ENCODE measurements around the gene UTP11.

DNA sequence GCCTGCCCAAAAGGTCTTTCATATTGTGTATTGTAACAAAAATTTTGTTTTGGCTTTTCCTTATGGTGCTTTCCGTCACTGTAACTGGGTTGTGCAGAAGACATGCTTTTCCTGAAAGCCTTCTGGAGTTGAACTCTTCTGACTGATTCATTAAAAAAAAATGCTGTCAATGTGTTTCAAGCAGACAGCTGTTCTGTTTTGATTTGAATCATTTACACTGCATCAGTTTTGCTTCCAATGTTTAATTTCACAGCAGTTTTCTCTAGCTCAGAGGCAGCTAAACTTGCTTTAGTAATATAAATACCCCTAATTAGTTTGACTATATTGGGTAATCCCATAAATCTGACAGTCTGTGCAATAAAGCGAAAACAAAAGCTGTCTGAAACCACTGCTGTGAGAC lies 7.9 kb downstream of the UTP11 start:
- TF ChIP-seq, protein P1, sequence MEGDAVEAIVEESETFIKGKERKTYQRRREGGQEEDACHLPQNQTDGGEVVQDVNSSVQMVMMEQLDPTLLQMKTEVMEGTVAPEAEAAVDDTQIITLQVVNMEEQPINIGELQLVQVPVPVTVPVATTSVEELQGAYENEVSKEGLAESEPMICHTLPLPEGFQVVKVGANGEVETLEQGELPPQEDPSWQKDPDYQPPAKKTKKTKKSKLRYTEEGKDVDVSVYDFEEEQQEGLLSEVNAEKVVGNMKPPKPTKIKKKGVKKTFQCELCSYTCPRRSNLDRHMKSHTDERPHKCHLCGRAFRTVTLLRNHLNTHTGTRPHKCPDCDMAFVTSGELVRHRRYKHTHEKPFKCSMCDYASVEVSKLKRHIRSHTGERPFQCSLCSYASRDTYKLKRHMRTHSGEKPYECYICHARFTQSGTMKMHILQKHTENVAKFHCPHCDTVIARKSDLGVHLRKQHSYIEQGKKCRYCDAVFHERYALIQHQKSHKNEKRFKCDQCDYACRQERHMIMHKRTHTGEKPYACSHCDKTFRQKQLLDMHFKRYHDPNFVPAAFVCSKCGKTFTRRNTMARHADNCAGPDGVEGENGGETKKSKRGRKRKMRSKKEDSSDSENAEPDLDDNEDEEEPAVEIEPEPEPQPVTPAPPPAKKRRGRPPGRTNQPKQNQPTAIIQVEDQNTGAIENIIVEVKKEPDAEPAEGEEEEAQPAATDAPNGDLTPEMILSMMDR (IDR thresholded peaks at IDR 0.05), result no peak
- TF ChIP-seq POLR2A (IDR thresholded peaks at IDR 0.05) (no peak), POLR2AphosphoS5 (IDR thresholded peaks at IDR 0.05) (no peak), EP300 (IDR thresholded peaks at IDR 0.05) (no peak)
